A204.1 (cell line): Measurements from ENCODE around the gene UNC119B.
"Not testable (repeated sequence)": the region's sequence is repeated elsewhere in the genome, so short reads cannot be mapped to it uniquely, and the experiment has no call there.

ENCODE experiments used
- FAIRE-seq: peaks from 2 replicates; lab custom pipeline; 2012; peaks lifted over from hg19 to GRCh38; lab: Jason Lieb, UNC

The UNC119B gene

GRCh38 chr12:120719496-120720233 lies 9.4 kb downstream of the UNC119B start:
- no peak for FAIRE-seq

DNA sequence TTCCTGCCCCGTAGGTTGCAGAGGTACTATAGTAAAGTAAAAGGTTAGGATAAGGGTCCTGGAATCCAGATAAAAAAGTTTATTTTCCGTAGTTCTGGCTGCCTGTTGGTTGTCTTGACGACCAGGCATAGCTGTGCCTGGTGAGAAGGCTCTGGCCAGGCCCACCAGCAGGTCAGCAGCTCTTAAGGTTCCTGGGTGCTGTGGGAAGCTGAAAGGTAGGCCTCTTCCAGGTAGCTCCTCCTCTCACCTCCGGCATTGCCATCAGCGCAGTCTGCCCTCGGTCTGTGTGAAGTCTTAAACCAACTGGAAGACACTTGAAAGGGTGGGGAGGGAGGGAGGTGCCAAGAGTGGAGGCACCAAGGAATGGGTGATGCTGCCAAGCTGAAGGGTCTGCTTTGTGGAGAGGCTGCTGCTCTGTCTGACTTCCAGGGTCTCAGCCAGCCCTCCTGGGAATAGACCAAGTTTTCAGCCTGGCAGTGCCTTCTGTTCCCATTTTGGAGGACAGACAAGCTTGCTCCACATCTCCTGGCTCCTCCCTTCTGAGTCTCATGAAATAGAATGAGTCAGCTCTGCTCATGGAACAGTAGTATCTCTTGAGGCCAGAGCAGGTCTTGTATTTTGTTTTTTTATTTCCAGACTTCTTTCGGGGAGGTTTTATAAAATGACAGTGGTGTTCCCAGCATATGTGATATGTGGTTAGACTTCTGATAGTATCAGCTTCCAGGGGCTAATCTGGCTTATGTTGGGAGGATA lies 10.2 kb downstream of the UNC119B start:
- no peak for FAIRE-seq

- no peak for FAIRE-seq
Measured at GRCh38 chr12:120720987-120721801, 10.9 kb downstream of the UNC119B start.

DNA sequence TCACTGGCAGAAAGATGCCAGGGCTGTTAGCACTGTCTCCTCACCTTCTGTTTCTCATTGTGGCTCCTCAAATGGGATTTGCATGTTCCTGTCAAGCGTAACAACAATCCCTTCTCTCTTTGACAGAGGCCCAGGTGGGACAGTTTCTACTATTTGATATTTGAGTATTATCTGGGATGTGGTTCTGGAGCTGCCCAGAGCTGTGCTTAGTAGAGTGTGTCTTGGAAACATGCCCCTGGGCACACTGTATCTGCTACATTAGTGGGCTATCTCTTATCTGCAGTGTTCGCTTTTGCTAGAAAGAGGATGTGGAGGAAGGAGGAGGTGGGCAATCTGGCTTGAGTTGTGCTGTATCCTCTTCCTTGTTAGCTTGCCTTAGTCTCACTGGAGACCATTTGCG lies 11.6 kb downstream of the UNC119B start:
- FAIRE-seq: no peak

GRCh38 chr12:120722784-120723183 lies 12.5 kb downstream of the UNC119B start:
- FAIRE-seq: no peak

DNA sequence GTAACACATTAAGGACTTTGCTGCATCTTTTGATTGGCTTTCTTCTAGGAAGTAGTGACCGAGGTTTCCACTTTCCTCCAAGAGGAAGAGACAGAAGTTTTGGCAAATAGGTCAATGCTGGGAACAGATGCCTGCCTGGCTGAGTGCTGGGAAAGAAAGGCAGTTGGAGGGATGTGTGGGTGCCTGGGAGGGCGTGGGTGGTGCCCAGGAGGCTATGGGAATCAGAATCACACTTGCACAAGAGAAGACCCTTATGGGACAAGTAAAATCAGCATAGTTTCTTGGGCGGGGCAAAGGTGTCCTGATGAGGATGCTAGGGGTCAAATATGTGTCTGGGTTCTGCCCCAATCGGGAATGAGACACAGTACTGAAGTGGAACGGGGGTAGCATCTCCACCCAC lies 14.5 kb downstream of the UNC119B start:
- no peak for FAIRE-seq

DNA sequence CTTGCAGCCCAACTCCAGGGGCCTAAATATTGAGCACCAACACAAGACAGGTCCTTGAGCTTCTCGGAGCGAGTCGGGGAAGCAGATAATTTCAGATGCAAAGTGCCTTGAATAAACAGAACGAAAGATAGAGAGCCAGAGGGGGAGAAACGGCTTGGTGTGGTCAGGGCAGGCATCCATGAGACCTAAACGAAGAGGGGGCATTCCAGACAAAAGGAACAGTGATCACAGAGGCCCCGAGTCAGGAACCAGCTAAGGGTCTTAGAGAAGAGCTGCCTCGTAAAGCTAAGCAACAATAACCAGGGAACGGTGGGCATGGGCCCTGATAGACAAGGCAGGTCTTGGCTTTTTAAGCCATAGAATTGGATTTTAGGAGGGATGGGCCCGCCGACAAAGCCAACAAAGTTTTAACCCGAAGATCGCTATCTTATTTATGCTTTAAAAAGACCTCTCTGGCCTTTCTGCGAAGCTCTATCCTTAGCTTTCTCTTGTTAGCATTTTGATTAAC lies 14.9 kb downstream of the UNC119B start:
- no peak for FAIRE-seq

DNA sequence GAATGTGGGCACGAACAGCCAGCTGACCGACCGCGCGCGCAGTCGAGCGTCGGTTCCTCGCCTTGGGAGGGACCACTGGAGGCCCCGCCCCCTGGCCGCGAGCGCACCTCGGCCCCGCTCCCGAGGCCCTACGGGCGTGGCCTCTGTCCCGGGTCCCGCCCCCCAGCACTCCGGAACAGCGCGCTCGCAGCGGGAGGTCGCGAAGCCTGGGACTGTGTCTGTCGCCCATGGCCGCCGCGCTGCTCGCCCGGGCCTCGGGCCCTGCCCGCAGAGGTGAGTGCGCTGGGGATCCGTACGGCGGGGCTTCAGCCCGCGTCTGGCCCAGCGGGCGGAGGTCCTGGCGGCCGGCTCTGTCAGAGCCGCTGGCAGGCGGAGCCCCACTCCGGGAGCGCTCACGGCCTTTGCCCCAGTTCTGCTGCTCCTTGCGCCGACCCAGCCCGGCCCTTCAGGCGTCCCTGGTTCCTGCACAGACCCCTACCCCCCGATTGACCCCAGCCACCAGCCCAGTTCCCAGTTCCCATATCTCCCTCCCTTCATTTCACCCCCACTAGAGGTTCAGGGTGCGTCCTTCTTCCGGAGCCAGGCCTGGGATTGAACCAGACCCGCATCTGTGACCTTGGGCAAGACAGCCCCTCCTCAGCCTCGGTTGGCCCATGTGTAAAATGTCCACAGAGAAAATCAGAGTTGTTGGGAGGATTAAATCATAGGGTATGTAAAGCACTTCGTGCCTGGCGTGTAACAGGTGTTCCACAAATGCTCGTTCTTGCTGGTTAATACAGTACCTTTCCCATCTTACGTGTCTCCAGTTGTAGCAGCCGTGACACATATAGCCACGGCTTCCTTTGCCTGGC lies 15.6 kb downstream of the UNC119B start, which contains the start of gene ACADS:
Gene ACADS (plus strand): TSS at position 168 of the 851 bp plus-strand sequence. CDS start 60 bp downstream, at position 228.
- no peak for FAIRE-seq

DNA sequence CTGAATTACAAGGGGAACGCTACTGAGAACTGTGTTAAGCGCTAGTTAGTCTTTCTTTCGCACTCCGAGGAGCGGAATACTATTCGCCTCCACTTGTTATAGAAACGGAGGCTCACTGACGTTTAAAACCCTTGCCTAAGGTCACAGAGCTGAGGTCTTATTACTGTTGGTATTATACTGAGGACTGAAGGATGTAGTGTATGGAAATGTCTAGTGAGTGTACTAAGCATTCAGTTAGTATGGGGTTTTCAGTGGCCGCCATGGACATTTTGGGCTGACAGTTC lies 16.2 kb downstream of the UNC119B start:
- no peak for FAIRE-seq

GRCh38 chr12:120726961-120727360 lies 16.7 kb downstream of the UNC119B start:
- no peak for FAIRE-seq

DNA sequence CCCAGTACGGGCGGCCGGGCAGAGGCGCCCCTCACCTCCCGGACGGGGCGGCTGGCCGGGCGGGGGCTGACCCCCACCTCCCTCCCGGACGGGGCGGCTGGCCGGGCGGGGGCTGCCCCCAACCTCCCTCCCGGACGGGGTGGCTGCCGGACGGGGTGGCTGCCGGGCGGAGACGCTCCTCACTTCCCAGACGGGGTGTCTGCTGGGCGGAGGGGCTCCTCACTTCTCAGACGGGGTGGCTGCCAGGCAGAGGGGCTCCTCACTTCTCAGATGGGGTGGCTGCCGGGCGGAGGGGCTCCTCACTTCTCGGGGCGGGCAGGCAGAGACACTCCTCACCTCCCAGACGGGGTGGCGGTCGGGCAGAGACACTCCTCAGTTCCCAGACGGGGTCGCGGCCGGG lies 21.9 kb downstream of the UNC119B start:
- not testable (repeated sequence) for FAIRE-seq

GRCh38 chr12:120733574-120733973 lies 23.3 kb downstream of the UNC119B start:
- FAIRE-seq: no peak

- FAIRE-seq: no peak
Measured at GRCh38 chr12:120734210-120734609, 24.0 kb downstream of the UNC119B start.

DNA sequence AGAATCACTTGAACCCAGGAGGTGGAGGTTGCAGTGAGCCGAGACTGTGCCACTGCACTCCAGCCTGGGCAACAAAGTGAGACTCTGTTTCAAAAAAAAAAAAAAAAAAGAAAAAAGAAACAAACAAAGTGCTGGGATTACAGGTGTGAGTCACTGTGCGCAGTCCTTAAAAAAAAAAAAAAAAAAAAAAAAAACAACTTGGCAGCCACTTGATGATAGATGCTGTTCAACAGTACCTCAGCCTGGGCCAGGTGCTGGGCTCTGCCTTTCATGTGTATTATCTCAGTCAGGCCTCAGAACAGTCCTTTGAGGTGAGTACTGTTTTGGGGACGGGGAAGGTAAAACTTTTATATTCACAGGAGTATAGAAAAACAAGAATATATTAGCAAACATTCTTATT lies 24.9 kb downstream of the UNC119B start:
- no peak for FAIRE-seq

- FAIRE-seq: no peak
Measured at GRCh38 chr12:120736404-120737331, 26.4 kb downstream of the UNC119B start.

DNA sequence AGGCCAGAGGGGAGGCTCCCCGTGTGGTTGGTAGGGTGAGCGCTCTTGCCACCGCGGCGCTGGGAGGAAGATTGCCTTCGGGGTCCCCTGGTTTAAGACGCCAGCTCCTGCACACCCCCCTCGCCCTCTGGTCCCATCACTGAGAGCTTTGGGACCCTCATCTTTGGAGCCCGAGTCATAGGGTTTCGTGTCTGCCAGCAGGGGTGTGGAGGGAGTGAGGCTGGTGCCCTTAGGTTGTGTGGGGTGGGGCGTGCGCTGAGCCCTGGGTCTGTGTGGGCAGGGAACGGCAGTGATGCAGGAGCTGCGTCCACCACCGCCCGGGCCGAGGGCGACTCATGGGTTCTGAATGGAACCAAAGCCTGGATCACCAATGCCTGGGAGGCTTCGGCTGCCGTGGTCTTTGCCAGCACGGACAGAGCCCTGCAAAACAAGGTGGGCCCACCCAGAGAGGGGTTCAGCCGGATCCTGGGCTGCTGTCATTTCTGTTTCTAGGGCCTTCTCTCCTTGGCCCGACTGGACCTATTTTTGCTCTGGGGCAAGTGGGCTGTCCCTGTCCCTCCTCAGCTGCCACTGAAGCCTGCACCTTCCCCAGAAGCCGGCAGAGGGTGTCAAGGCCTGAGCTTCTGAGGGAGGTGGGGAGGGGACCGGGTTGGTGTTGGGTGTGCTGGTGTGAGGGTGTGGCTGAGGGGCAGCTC lies 27.4 kb downstream of the UNC119B start:
- no peak for FAIRE-seq

DNA sequence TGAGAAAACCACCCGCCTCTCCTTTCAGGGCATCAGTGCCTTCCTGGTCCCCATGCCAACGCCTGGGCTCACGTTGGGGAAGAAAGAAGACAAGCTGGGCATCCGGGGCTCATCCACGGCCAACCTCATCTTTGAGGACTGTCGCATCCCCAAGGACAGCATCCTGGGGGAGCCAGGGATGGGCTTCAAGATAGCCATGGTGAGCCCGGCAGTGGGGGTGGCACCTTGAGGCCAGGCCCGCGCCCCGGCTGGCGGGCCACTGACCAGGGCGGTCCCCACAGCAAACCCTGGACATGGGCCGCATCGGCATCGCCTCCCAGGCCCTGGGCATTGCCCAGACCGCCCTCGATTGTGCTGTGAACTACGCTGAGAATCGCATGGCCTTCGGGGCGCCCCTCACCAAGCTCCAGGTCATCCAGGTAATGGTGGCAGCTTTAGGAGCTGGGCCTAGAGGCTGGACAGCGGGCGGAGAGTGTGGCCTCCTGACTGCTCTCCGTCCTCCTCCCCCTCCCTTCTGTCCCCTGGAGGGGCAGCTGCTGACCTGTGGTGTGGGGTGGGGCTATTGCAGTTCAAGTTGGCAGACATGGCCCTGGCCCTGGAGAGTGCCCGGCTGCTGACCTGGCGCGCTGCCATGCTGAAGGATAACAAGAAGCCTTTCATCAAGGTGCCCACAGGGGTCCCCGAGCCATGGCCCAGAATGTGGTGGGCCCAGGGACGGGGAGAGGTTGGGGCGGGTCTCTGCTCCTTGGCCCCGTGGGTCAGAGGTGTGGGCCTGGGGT lies 28.2 kb downstream of the UNC119B start:
- no peak for FAIRE-seq

DNA sequence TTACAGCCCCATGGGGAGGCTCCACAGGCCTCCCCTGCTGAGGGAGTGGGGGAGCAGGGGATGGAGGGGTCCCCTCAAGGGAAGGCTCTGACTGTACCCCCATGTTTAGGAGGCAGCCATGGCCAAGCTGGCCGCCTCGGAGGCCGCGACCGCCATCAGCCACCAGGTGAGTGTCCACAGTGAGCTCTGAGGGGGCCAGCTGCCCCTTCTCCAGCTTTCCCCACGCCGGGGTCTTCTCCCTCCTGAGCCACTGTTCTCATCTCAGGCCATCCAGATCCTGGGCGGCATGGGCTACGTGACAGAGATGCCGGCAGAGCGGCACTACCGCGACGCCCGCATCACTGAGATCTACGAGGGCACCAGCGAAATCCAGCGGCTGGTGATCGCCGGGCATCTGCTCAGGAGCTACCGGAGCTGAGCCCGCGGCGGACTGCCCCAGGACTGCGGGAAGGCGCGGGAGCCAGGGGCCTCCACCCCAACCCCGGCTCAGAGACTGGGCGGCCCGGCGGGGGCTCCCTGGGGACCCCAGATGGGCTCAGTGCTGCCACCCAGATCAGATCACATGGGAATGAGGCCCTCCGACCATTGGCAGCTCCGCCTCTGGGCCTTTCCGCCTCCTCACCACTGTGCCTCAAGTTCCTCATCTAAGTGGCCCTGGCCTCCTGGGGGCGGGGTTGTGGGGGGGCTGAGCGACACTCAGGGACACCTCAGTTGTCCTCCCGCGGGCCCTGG lies 28.9 kb downstream of the UNC119B start:
- FAIRE-seq: no peak
